Parathyroid adenoma (tissue), 2 donors: Measurements from ENCODE around the gene ZNF846.
A peak's percentile ranks its signal among the peaks of the same experiment; 100 is the strongest.
"Not testable (repeated sequence)": the region's sequence is repeated elsewhere in the genome, so short reads cannot be mapped to it uniquely, and the experiment has no call there.

Experiments used
- H2AFZ ChIP-seq: fragments of 300-600 bp; sonication (generic); one replicate; pipeline ENCODE4 v1.7.0; 2017; ENCODE audit warnings: antibody characterized with exemption, mild to moderate bottlenecking
- H3K27ac ChIP-seq: fragments of 300-600 bp; sonication (generic); one replicate; pipeline ENCODE4 v1.7.0; 2017
- H3K27me3 ChIP-seq: fragments of 300-600 bp; sonication (generic); one replicate; pipeline ENCODE4 v1.7.0; 2017; ENCODE audit warnings: low read length; ENCODE audit not compliant: control insufficient read depth, insufficient read depth
- H3K36me3 ChIP-seq: fragments of 300-600 bp; sonication (generic); one replicate; pipeline ENCODE4 v1.7.0; 2017; ENCODE audit warnings: low read length; ENCODE audit not compliant: control insufficient read depth, insufficient read depth
- H3K4me1 ChIP-seq: fragments of 300-600 bp; sonication (generic); one replicate; pipeline ENCODE4 v1.7.0; 2017; ENCODE audit warnings: control low read depth
- H3K4me2 ChIP-seq: fragments of 300-600 bp; sonication (generic); one replicate; pipeline ENCODE4 v1.7.0; 2017; ENCODE audit warnings: low read length
- H3K4me3 ChIP-seq: fragments of 300-600 bp; sonication (generic); one replicate; pipeline ENCODE4 v1.7.0; 2017; ENCODE audit warnings: low read depth, low read length
- H3K79me2 ChIP-seq: fragments of 300-600 bp; sonication (generic); one replicate; pipeline ENCODE4 v1.7.0; 2017; ENCODE audit warnings: control low read depth
- H3K9ac ChIP-seq: fragments of 300-600 bp; sonication (generic); one replicate; pipeline ENCODE4 v1.7.0; 2017; ENCODE audit warnings: mild to moderate bottlenecking
- H3K9me3 ChIP-seq: fragments of 300-600 bp; sonication (generic); one replicate; pipeline ENCODE4 v1.7.0; 2017; ENCODE audit warnings: low read length; ENCODE audit not compliant: control insufficient read depth
- TF ChIP-seq, protein P1 (sequence below): fragments of 300-600 bp; sonication (generic); IDR thresholded peaks from one replicate; pipeline ENCODE4 v1.7.0; 2017; ENCODE audit warnings: antibody characterized with exemption, mild to moderate bottlenecking
- donor health status: primary hyperparathyroidism.

ZNF846 gene

DNA sequence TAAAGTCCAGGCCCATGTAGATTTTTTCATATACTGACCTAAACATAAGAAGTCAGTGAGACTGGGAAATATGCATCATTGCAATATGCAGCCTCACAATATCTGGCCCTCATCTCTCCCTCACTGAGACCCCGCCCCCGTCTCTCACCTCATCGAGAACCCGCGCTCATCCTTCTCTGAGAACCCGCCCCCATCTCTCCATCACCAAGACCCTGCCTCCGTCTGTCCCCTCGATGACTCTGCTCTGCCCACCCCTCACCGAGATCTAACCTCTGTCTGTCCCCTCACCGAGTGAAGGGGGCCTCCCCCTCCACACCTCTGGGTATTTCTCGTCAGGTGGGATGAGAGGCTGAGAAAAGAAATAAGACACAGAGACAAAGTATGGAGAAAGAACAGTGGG is 20.5 kb upstream of the ZNF846 start:
- Histone ChIP-seq H3K27me3 (no peaks in the 10 kb centered on the region), H3K4me1 (peaks cover 3% of the 10 kb centered on the region), H3K9ac (no peak overlapping the region), H3K36me3 (no peaks in the 10 kb centered on the region), H3K4me3 (no peak overlapping the region), H3K27ac (no peak overlapping the region), H3K4me2 (no peak overlapping the region), H2AFZ (no peak overlapping the region), H3K9me3 (no peaks in the 10 kb centered on the region), H3K79me2 (no peaks in the 10 kb centered on the region)
- TF ChIP-seq, protein P1, sequence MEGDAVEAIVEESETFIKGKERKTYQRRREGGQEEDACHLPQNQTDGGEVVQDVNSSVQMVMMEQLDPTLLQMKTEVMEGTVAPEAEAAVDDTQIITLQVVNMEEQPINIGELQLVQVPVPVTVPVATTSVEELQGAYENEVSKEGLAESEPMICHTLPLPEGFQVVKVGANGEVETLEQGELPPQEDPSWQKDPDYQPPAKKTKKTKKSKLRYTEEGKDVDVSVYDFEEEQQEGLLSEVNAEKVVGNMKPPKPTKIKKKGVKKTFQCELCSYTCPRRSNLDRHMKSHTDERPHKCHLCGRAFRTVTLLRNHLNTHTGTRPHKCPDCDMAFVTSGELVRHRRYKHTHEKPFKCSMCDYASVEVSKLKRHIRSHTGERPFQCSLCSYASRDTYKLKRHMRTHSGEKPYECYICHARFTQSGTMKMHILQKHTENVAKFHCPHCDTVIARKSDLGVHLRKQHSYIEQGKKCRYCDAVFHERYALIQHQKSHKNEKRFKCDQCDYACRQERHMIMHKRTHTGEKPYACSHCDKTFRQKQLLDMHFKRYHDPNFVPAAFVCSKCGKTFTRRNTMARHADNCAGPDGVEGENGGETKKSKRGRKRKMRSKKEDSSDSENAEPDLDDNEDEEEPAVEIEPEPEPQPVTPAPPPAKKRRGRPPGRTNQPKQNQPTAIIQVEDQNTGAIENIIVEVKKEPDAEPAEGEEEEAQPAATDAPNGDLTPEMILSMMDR = no peak

GRCh38 chr19:9788604-9789003 is 20.1 kb upstream of the ZNF846 start:
- not testable (repeated sequence) for H3K79me2 ChIP-seq, H3K27ac ChIP-seq, H3K4me1 ChIP-seq, H3K36me3 ChIP-seq, H3K9me3 ChIP-seq, H3K9ac ChIP-seq, H3K4me3 ChIP-seq, H2AFZ ChIP-seq, H3K27me3 ChIP-seq, H3K4me2 ChIP-seq

- TF ChIP-seq, protein P1 = no peak
- H3K4me3 ChIP-seq = no peak overlapping the region
Measured at GRCh38 chr19:9786819-9787218, 18.3 kb upstream of the ZNF846 start.

DNA sequence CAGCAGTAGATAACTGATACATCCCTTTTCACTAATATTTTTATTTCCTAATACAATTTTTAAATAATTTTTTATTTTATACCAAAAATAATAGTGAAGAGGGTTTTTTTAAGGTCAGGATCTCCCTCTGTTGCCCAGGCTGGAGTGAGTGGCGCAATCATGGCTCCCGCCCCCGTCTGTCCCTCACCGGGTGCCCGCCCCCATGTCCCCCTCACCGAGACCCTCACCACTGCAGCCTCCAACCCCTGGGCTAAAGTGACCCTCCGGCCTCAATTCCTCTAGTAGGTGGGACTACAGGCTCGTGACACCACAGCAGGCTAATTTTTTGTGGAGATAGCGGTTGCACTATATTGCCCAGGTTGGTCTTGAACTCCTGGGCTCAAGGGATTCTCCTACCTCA is 17.8 kb upstream of the ZNF846 start:
- Histone ChIP-seq H3K9me3 (no peaks in the 10 kb centered on the region), H3K36me3 (no peaks in the 10 kb centered on the region), H3K4me1 (peaks cover 3% of the 10 kb centered on the region), H3K9ac (no peak overlapping the region), H3K4me3 (peak overlapping the region; percentile 96), H3K79me2 (no peaks in the 10 kb centered on the region), H3K27ac (peak overlapping the region; percentile 97), H2AFZ (peak overlapping the region; percentile 92), H3K4me2 (peak overlapping the region; percentile 99), H3K27me3 (no peaks in the 10 kb centered on the region)
- TF ChIP-seq, protein P1 = no peak

More at GRCh38 chr19:9786819-9787218, 18.3 kb upstream of the ZNF846 start:
- Histone ChIP-seq H3K9me3 (no peaks in the 10 kb centered on the region), H3K27ac (peak overlapping the region; percentile 97), H3K27me3 (no peaks in the 10 kb centered on the region), H3K79me2 (no peaks in the 10 kb centered on the region), H3K4me1 (peaks cover 3% of the 10 kb centered on the region), H3K9ac (no peak overlapping the region), H3K4me2 (no peak overlapping the region), H2AFZ (peak overlapping the region; percentile 92), H3K36me3 (no peaks in the 10 kb centered on the region)

GRCh38 chr19:9785367-9786331 is 17.1 kb upstream of the ZNF846 start:
- TF ChIP-seq, protein P1 = no peak
- no peaks in the 10 kb centered on the region for H3K79me2 ChIP-seq
- no peaks in the 10 kb centered on the region for H3K27me3 ChIP-seq
- H2AFZ ChIP-seq = peak overlapping the region; percentile 92
- peak overlapping the region; percentile 96 for H3K4me3 ChIP-seq
- peaks cover 3% of the 10 kb centered on the region for H3K4me1 ChIP-seq
- H3K9me3 ChIP-seq = no peaks in the 10 kb centered on the region
- peak overlapping the region; percentile 99 for H3K4me2 ChIP-seq
- H3K9ac ChIP-seq = peak overlapping the region; percentile 61
- peak overlapping the region; percentile 97 for H3K27ac ChIP-seq
- H3K36me3 ChIP-seq = no peaks in the 10 kb centered on the region

DNA sequence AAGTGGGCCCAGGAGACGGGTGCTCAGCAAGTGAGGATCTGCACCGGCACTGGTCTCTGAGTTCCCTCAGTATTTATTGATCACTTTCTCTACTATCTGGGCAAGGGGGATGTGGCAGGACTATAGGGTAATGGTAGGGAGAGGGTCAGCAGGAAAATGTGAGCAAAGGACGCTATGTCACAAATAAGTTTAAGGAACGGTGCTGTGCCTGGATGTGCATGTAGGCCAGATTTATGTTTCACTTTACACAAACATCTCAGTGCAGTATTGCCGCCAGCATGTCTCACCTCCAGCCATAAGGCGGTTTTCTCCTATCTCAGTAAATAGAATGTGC is 15.6 kb upstream of the ZNF846 start:
- not testable (repeated sequence) for H3K9ac ChIP-seq, H3K27me3 ChIP-seq, H3K4me3 ChIP-seq, H3K27ac ChIP-seq, H3K9me3 ChIP-seq, H3K4me1 ChIP-seq, H2AFZ ChIP-seq, H3K79me2 ChIP-seq, H3K4me2 ChIP-seq, H3K36me3 ChIP-seq
